Choroid plexus epithelial cell (primary cell): ENCODE measurements around the gene ALDH7A1.
"Not testable (repeated sequence)": the region's sequence is repeated elsewhere in the genome, so short reads cannot be mapped to it uniquely, and the experiment has no call there.

Source experiments
- DNase-seq: peaks from one replicate; pipeline ENCODE4 v3.0.0-alpha.2; 2010; ENCODE audit warnings: low read depth
- H3K4me3 ChIP-seq: 2 replicates; pipeline ENCODE4 v1.5.1; 2011; ENCODE audit warnings: low read depth, mild to moderate bottlenecking, control low read depth, low read length, moderate library complexity
- TF ChIP-seq, protein P1 (sequence below): conservative IDR thresholded peaks from 2 replicates; pipeline ENCODE4 v1.5.1; 2011; ENCODE audit warnings: low read depth, mild to moderate bottlenecking, control low read depth, inconsistent platforms, low read length, moderate library complexity

ALDH7A1 gene

DNA sequence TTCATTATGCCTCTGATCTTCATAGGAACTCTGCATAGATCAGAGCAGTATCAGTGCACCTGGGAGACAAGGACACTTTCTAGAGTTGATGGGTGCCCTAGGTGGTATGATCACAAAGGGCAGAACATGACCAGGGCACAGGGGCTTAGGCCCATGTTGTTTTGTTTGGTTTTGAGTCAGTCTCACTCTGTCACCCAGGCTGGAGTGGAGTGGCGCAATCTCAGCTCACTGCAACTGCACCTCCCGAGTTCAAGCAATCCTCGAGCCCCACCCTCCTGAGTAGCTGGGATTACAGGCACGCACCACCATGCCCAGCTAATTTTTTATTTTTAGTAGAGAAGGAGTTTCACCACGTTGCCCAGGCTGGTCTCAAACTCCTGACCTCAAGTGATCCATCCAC is 17.6 kb downstream of the ALDH7A1 start:
- TF ChIP-seq, protein P1, sequence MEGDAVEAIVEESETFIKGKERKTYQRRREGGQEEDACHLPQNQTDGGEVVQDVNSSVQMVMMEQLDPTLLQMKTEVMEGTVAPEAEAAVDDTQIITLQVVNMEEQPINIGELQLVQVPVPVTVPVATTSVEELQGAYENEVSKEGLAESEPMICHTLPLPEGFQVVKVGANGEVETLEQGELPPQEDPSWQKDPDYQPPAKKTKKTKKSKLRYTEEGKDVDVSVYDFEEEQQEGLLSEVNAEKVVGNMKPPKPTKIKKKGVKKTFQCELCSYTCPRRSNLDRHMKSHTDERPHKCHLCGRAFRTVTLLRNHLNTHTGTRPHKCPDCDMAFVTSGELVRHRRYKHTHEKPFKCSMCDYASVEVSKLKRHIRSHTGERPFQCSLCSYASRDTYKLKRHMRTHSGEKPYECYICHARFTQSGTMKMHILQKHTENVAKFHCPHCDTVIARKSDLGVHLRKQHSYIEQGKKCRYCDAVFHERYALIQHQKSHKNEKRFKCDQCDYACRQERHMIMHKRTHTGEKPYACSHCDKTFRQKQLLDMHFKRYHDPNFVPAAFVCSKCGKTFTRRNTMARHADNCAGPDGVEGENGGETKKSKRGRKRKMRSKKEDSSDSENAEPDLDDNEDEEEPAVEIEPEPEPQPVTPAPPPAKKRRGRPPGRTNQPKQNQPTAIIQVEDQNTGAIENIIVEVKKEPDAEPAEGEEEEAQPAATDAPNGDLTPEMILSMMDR = no peak
- no peak for DNase-seq
- no peak overlapping the region for H3K4me3 ChIP-seq

DNA sequence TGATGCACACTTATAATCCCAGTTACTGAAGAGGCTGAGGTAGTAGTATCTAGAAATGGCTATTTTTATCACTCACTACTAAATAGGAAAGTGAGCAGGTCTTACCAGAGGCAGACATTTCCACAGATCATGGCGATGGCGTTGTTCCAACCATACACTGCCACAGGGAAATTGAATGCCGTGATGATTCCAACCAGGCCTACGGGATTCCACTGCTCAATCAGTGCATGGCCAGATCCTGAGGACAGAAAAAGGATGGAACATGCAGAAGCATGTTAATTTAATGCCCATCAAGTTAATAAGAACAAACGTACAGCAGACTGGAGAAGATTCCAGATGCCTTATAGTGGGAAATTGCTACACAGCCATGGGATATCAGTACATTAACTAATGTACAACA is 18.0 kb downstream of the ALDH7A1 start:
- no peak for DNase-seq
- no peak overlapping the region for H3K4me3 ChIP-seq
- TF ChIP-seq, protein P1 = no peak

DNA sequence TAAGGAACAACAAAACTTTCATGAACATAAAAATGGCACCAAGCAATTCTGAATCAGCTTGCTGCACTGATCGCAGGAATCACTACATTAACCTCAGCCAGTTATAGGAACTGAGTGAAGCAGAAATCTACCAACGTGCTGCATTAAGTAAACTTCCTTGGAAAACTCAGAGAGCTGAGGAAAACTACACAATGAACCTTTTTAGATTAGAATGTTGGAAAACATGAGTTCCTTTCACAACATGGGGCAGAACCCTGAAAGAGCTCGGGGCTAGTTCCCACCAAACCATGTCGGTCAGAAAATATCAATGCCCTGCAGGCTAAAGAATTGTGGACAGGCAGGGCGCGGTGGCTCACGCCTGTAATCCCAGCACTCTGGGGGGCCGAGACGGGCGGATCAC is 19.4 kb downstream of the ALDH7A1 start:
- no peak for DNase-seq
- TF ChIP-seq, protein P1 = no peak
- no peak overlapping the region for H3K4me3 ChIP-seq

DNA sequence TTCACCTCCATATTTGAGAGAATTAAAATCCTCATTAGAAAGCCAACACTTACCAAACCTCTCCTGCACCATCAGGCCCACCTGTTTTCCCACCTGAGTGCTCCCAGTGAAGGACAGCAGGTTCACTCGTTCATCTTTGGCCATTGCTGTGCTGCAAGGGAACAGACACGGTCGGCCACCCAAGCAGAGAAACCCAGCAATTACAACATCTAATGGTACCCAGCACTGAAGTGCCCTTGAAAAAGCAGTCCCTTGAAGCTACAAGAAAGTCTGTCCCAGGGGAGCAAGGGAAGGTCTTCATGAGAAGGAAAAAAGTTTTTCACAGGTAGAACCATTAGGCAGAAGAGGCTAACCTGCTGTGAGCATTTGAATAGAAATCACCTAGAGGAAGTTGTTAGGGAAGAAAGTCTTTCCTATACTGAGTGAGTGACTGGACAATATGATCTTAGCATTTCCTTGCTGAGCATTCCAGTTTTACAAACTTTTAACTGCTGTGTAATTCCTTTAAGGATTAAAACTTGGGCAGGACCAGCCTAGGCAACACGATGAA is 26.7 kb downstream of the ALDH7A1 start:
- H3K4me3 ChIP-seq = no peak overlapping the region
- no peak for DNase-seq
- TF ChIP-seq, protein P1 = no peak

DNA sequence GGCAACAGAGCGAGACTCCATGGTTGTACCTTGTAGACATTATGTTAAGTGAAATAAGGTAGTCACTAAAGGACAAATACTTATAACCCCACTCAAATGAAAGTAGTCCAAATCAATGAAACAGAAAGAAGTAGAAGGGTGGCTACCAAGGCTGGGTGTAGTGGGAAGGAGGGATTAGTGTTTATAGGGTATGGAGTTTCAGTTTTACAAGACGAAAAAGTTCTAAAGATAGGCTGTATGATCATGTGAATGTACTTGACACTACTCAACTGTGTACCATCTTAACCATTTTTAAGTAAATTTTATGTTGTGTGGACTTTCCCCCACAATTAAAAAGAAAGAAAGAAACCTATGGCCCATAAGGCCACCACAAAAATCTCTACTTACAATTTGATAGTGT is 32.2 kb downstream of the ALDH7A1 start:
- TF ChIP-seq, protein P1 = no peak
- no peak overlapping the region for H3K4me3 ChIP-seq
- DNase-seq = no peak

DNA sequence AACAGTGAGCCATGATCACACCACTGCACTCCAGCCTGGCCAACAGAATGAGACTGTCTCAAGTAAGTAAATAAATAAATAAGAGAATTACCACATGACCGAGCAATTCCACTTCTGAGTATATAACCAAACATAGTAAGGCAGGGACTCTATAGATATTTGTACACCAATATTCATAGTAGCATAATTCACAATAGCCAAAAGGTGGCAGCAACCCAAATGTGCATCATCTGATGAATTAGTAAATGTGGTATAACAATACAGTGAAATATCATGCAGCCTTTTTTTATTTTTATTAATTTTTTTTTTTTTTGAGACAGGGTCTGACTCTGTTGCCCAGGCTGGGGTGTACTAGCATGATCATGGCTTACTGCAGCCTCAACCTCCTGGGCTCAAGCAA is 33.1 kb downstream of the ALDH7A1 start:
- DNase-seq = peak; percentile 38
- H3K4me3 ChIP-seq = no peak overlapping the region
- TF ChIP-seq, protein P1 = peak; percentile 18

DNA sequence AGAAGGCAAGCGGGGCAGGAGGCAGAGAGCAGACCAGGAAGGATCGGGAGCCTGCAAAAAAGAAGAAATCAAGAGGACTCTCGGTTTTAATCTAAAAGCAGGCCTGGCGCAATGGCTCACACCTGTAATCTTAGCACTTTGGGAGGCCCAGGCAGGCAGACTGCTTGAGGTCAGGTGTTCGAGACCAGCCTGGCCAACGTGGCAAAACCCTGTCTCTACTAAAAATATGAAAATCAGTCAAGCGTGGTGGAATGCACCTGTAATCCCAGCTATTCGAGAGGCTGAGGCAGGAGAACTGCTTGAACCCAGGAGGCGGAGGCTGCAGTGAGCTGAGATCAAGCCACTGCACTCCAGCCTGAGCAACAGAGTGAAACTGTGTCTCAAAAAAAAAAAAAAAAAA is 39.9 kb downstream of the ALDH7A1 start:
- not testable (repeated sequence) for DNase-seq, H3K4me3 ChIP-seq
